RWPE1 (cell line): ENCODE results near the gene TET3.

Source experiments
- CTCF ChIA-PET: fragments of 350-600 bp; sonication (Branson Sonifier 250); formaldehyde crosslinking; extraction: SDS; loops from one replicate; lab custom pipeline; 2021; lab: Yijun Ruan, JAX
- POLR2A ChIA-PET: fragments of 400-600 bp; formaldehyde crosslinking; extraction: SDS; loops from one replicate; lab custom pipeline; 2020; ENCODE audit warnings: antibody characterized with exemption; ENCODE audit not compliant: low non-redundant PET; lab: Yijun Ruan, JAX
- DNase-seq: peaks from one replicate; pipeline ENCODE4 v3.0.0; 2012; ENCODE audit warnings: low spot score
- H3K27ac ChIP-seq: fragments of 450-650 bp; 2 replicates; pipeline ENCODE4 v1.5.1; 2017
- CTCF ChIP-seq: fragments of 450-650 bp; conservative IDR thresholded peaks from 2 replicates; pipeline ENCODE4 v1.5.1; 2017; ENCODE audit warnings: low read depth, mild to moderate bottlenecking

Gene TET3

GRCh38 chr2:73995810-73996209 is 11.1 kb downstream of the TET3 start:
- CTCF ChIA-PET, result no interaction called here
- no peak for TF ChIP-seq CTCF
- H3K27ac ChIP-seq, result no peak overlapping the region
- no peak for DNase-seq
- POLR2A ChIA-PET, result no interaction called here

GRCh38 chr2:73997813-73998212 is 13.1 kb downstream of the TET3 start:
- H3K27ac ChIP-seq, result no peak overlapping the region
- CTCF ChIA-PET, result no interaction called here
- no peak for TF ChIP-seq CTCF
- POLR2A ChIA-PET, result no interaction called here
- DNase-seq, result no peak

- ChIA-PET CTCF (no interaction called here), POLR2A (no interaction called here)
- TF ChIP-seq CTCF, result no peak
- no peak for DNase-seq
- no peak overlapping the region for H3K27ac ChIP-seq
Observed at GRCh38 chr2:73998451-73998850, 13.7 kb downstream of the TET3 start.

- no peak for TF ChIP-seq CTCF
- DNase-seq, result no peak
- CTCF ChIA-PET, result no interaction called here
- no peak overlapping the region for H3K27ac ChIP-seq
- POLR2A ChIA-PET, result no interaction called here
Observed at GRCh38 chr2:73998933-73999332, 14.2 kb downstream of the TET3 start.

- CTCF ChIA-PET, result interaction anchor here (1.3 kb wide), 1 partner anchor 176 kb away, joined by 4 read pairs; no protein-coding TSS in a partner anchor
- peak overlapping the region; percentile 29 for H3K27ac ChIP-seq
- POLR2A ChIA-PET, result no interaction called here
Observed at GRCh38 chr2:73999881-74000597, 15.3 kb downstream of the TET3 start.

GRCh38 chr2:74000666-74001065 is 16.0 kb downstream of the TET3 start:
- H3K27ac ChIP-seq, result peak overlapping the region; percentile 69
- no peak for TF ChIP-seq CTCF
- POLR2A ChIA-PET, result no interaction called here
- DNase-seq, result no peak
- CTCF ChIA-PET, result interaction anchor here (0.6 to 1.3 kb wide), 2 partner anchors 127 to 177 kb away, joined by 3 to 4 read pairs; no protein-coding TSS in a partner anchor

More at GRCh38 chr2:73999881-74000597, 15.3 kb downstream of the TET3 start:
- TF ChIP-seq CTCF, result no peak
- DNase-seq, result no peak
